ENCODE data around the gene KCNJ1. TPM values are rescaled to one million over a fixed set of nuclear protein-coding genes. Genes with fewer than 3 reads are reported as not detected.

Gene KCNJ1
- total and polyA plus RNA-seq, 10 of the 15 experiments (the other 5 are each of a cell fraction or from before 2014, with no cell fraction given): not detected

GRCh38 chr11:128884703-128885338, 17.7 kb upstream of the KCNJ1 start:
- H2AFZ ChIP-seq (ENCODE audit: control insufficient read depth, low read depth, low read length): no peak overlapping the region
- no peak overlapping the region for H3K9ac ChIP-seq (ENCODE audit: control insufficient read depth, insufficient read depth, low read length)
- no peak overlapping the region for H3K4me3 ChIP-seq
- intact Hi-C loops (cut with micrococcal nuclease; ENCODE audit: unreplicated experiment): loop anchor here (1.0 to 5.0 kb wide), 4 partner anchors 21 to 448 kb away; no protein-coding TSS in a partner anchor
- H3K27me3 ChIP-seq (replicated peaks in 1 of 2; ENCODE audit: control insufficient read depth in 2 of 2, insufficient read depth in 2 of 2, low read length in 1 of 2): peaks cover 7 to 8% of the 10 kb centered on the region in 2 experiments; a peak in 3 of 4 replicates
- POLR2A ChIA-PET: interaction anchor here (1.5 kb wide), 1 partner anchor 72 kb away, joined by 3 read pairs; no protein-coding TSS in a partner anchor
- H3K4me1 ChIP-seq (ENCODE audit: control insufficient read depth, insufficient read depth, low read length): no peaks in the 10 kb centered on the region
- peak; percentile 95 for ATAC-seq
- H3K4me2 ChIP-seq (ENCODE audit: control insufficient read depth, insufficient read depth): no peak overlapping the region
- in situ Hi-C loops (cut with MboI): loop anchor here (5.0 to 10.0 kb wide), 2 partner anchors 72 to 450 kb away; no protein-coding TSS in a partner anchor
- SMC1A ChIA-PET (ENCODE audit: uncharacterized antibody, unreplicated experiment): interaction anchor here (0.7 to 12.3 kb wide), 14 partner anchors 10 to 444 kb away, joined by 3 to 249 read pairs (median 4); no protein-coding TSS in a partner anchor
- no peaks in the 10 kb centered on the region for H3K9me3 ChIP-seq (replicated peaks; ENCODE audit: control insufficient read depth, insufficient read depth, low read length)
- no peaks in the 10 kb centered on the region for H3K79me2 ChIP-seq (ENCODE audit: control insufficient read depth, insufficient read depth, low read length)
- no peaks in the 10 kb centered on the region for H4K20me1 ChIP-seq (ENCODE audit: control insufficient read depth, insufficient read depth)
- CTCF ChIA-PET: interaction anchor here (0.7 to 10.8 kb wide), 29 partner anchors 8 to 866 kb away, joined by 3 to 480 read pairs (median 4); partner anchors contain the start of gene TP53AIP1
- WGBS (ENCODE audit: insufficient coverage, insufficient replicate concordance, low lambda C conversion rate, missing lambda C conversion rate): 26% methylated on average over 12 of the region's 12 CpGs
- RAD21 ChIA-PET (ENCODE audit: unreplicated experiment): interaction anchor here (0.6 to 4.2 kb wide), 15 partner anchors 11 to 714 kb away, joined by 3 to 109 read pairs (median 3); no protein-coding TSS in a partner anchor
- BruUV-seq (replicated peaks): no TSS peak
- TF ChIP-seq RAD21 (IDR thresholded peaks at IDR 0.05; ENCODE audit: insufficient read depth, low read depth, low read length) (peak; percentile 97), ZNF687 (IDR thresholded peaks at IDR 0.05) (no peak), SMC3 (IDR thresholded peaks at IDR 0.05; ENCODE audit: borderline replicate concordance, low read length) (peak; percentile 98), RUNX3 (IDR thresholded peaks at IDR 0.05; ENCODE audit: low read length) (peak; percentile 60), BHLHE40 (IDR thresholded peaks at IDR 0.05; ENCODE audit: borderline replicate concordance in 1 of 2, low read depth in 2 of 2, low read length in 1 of 2) (peak in 1 of 2 experiments; percentile 16; a peak in 1 of 4 replicates), SKIL (IDR thresholded peaks at IDR 0.05; ENCODE audit: low read depth, poor library complexity, severe bottlenecking) (peak; percentile 36), SMAD5 (IDR thresholded peaks at IDR 0.05; ENCODE audit: low read depth) (no peak), CHD4 (IDR thresholded peaks at IDR 0.05) (no peak), YY1 (IDR thresholded peaks at IDR 0.05; ENCODE audit: low read depth, low read length) (0 out of 2 replicates have a peak, but pooled peaks have one; percentile 22), CTCF (IDR thresholded peaks at IDR 0.05 in 2 of 3, conservative IDR thresholded peaks at IDR 0.05 in 1 of 3; ENCODE audit: control insufficient read depth in 2 of 3, extremely low read depth in 1 of 3, insufficient read depth in 1 of 3, low read depth in 3 of 3, low read length in 3 of 3) (peak; percentile 67 to 90 (median 71))
- H3K27ac ChIP-seq (ENCODE audit: control insufficient read depth, insufficient read depth): no peak overlapping the region
- peak; percentile 69 for FAIRE-seq
- no peaks in the 10 kb centered on the region for H3K36me3 ChIP-seq (ENCODE audit: control insufficient read depth in 2 of 2, insufficient read depth in 2 of 2, low read length in 1 of 2)
- no peak for DNase-seq (ENCODE audit: low read depth, low spot score)

Measured in GM12878 (cell line).